Activated T-helper 1 cell treated with anti-CD3 and anti-CD28 coated beads, Interleukin-12 subunit alpha, Interleukin-12 subunit beta, Interleukin-2, Interleukin-4 antibody, amounts not matched to agents 30 ng/mL and 10 ng/mL and 1 ng/mL, durations not matched to agents 14 hours and 24 hours and 36 hours (primary cell): Measurements from ENCODE around the gene BMP6. TPM values are rescaled to one million over a fixed set of nuclear protein-coding genes. Genes with fewer than 3 reads are reported as not detected.

Experiments
- DNase-seq: peaks from one replicate; pipeline ENCODE4 v3.0.0; 2021; ENCODE audit warnings: low spot score
- H3K27ac Mint-ChIP-seq: one replicate; pipeline ENCODE4 v1.8.0; 2021; ENCODE audit warnings: mild to moderate bottlenecking, mixed read lengths
- H3K27me3 Mint-ChIP-seq: one replicate; pipeline ENCODE4 v1.8.0; 2022; ENCODE audit warnings: mild to moderate bottlenecking, moderate library complexity, mixed read lengths; ENCODE audit not compliant: insufficient read depth
- H3K36me3 Mint-ChIP-seq: one replicate; pipeline ENCODE4 v1.8.0; 2021; ENCODE audit warnings: low read depth, mixed read lengths
- H3K4me1 Mint-ChIP-seq: one replicate; pipeline ENCODE4 v1.8.0; 2021; ENCODE audit warnings: low read depth, mixed read lengths
- H3K4me3 Mint-ChIP-seq: one replicate; pipeline ENCODE4 v1.8.0; 2021; ENCODE audit warnings: mild to moderate bottlenecking, moderate library complexity, mixed read lengths
- H3K9me3 Mint-ChIP-seq: one replicate; pipeline ENCODE4 v1.8.0; 2021; ENCODE audit warnings: mixed read lengths
- intact Hi-C: fragments of 100-400 bp; cut with micrococcal nuclease; formaldehyde crosslinking; loops from one replicate; pipeline ENCODE4 v1.15.1; 2024
- total RNA-seq: library from RNA; stranded (reverse); gene quantifications from 2 replicates; pipeline ENCODE4 v1.2.3, GENCODE V29; 2022

BMP6 gene
- total RNA-seq, 1 donor from 2014 or later, result 0.86 TPM

DNA sequence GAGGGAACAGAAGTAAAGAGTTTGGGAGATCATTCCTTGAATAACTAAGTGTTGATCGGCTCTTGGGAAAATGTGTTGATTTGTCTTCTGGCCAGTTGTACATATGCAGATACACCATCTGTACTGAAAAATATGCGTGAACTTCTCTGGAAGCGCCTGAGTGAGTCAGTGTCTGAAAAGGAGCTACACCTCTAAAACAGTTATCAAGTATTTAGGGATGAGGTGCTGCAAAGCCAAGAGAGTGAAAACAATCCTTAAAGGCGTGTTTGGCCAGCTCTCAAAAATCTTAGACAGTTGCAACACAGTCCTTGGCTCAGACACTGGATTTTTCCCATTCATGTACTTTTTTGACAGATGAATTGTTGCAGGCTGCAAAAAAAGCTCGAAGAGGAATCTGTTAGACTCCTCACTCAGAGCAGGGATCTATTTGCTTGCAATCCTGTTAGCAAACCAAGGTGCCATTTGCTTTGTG is 61.3 kb downstream of the BMP6 start:
- Mint-ChIP-seq H3K36me3 (no peaks in the 10 kb centered on the region), H3K4me1 (no peaks in the 10 kb centered on the region), H3K9me3 (no peaks in the 10 kb centered on the region), H3K27me3 (no peaks in the 10 kb centered on the region), H3K4me3 (no peak overlapping the region), H3K27ac (no peak overlapping the region)
- no peak for DNase-seq
- intact Hi-C loops, result no loop called here

DNA sequence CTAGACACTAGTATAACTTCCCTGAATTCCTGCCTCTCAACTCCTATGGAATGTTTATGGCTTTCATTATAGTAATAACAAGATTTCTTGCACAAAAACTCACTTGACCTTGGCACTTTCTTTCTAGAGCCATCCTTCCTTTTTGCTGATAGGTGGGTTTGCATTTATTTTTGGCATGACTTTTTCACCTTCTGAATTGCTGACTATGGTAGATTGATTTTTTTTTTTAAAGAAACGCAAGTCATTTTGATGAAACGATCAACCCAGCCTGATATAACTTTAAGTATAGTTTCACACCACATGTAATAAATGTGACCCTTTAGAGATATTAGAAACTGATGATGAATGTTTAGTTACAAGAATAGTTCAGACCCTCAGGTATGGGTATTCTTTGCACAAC is 61.8 kb downstream of the BMP6 start:
- Mint-ChIP-seq H3K4me1 (no peaks in the 10 kb centered on the region), H3K36me3 (no peaks in the 10 kb centered on the region), H3K27me3 (peaks cover 2% of the 10 kb centered on the region), H3K4me3 (no peak overlapping the region), H3K9me3 (no peaks in the 10 kb centered on the region), H3K27ac (no peak overlapping the region)
- no peak for DNase-seq
- intact Hi-C loops, result no loop called here

DNA sequence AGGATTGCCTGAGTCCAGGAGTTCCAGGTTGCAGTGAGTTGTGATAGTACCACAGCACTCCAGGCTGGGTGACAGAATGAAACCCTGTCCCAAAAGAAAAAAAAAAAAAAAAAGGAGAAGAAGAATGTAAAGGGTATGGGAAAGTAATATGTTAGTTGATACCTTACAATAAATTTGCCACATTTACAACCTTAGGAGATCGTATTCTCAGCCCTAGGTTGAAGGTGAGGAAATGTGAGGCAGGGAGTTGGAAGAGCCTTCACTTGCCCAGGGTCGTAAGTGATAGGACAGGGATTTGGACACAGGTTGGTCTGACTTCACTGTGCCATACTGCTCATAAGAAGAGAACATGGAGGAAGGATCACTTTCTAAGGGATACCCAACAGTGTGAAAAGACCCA is 68.6 kb downstream of the BMP6 start:
- H3K9me3 Mint-ChIP-seq, result no peaks in the 10 kb centered on the region
- no peaks in the 10 kb centered on the region for H3K4me1 Mint-ChIP-seq
- H3K27me3 Mint-ChIP-seq, result peaks cover 6% of the 10 kb centered on the region
- no peak overlapping the region for H3K4me3 Mint-ChIP-seq
- no peak for DNase-seq
- no peak overlapping the region for H3K27ac Mint-ChIP-seq
- no peaks in the 10 kb centered on the region for H3K36me3 Mint-ChIP-seq
- intact Hi-C loops, result no loop called here

DNA sequence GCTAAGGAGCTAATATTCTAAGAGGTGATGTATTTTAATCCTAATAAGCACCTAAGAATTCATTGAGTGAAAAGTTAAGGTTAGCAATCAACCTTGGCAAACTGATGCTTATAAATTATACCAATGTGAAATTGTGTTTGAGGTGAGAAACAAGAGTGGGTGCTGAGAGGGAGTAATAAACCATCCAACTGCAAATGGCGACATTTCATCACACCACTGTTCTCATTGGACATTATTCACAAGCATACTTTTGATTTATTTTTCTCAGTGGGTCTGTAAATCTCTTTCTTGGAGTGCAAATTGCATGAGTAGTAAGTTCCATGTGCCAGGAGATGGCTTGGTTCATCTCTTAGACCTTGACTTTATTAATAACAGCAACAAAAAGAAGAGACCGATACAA is 71.5 kb downstream of the BMP6 start:
- no peaks in the 10 kb centered on the region for H3K36me3 Mint-ChIP-seq
- no peaks in the 10 kb centered on the region for H3K9me3 Mint-ChIP-seq
- H3K27me3 Mint-ChIP-seq, result peaks cover 4% of the 10 kb centered on the region
- intact Hi-C loops, result no loop called here
- no peaks in the 10 kb centered on the region for H3K4me1 Mint-ChIP-seq
- no peak for DNase-seq
- no peak overlapping the region for H3K27ac Mint-ChIP-seq
- H3K4me3 Mint-ChIP-seq, result no peak overlapping the region

DNA sequence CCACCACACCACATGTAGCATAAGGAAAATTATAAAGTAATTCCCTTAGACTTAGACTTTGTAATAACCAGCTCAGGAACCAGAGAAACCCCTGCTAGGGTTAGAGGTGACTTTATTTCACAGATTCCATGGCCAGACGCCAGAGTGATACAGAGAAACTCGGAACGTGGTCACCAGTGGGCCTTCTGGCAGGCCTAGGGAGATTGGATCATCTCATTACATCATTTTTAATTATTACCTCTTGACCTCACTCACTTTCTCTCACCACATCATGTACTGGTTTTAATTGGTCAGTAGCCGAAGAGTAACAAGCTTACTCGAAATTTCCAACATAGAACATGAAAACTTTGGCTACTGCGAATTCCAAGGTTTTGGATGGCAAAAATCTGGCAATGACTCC is 72.9 kb downstream of the BMP6 start:
- Mint-ChIP-seq H3K4me1 (no peaks in the 10 kb centered on the region), H3K4me3 (no peak overlapping the region), H3K27me3 (peaks cover 3% of the 10 kb centered on the region), H3K27ac (no peak overlapping the region), H3K9me3 (no peaks in the 10 kb centered on the region), H3K36me3 (no peaks in the 10 kb centered on the region)
- intact Hi-C loops, result no loop called here
- DNase-seq, result no peak

- Mint-ChIP-seq H3K27me3 (peaks cover 7% of the 10 kb centered on the region), H3K9me3 (no peaks in the 10 kb centered on the region), H3K4me3 (no peak overlapping the region), H3K4me1 (no peaks in the 10 kb centered on the region), H3K27ac (no peak overlapping the region), H3K36me3 (no peaks in the 10 kb centered on the region)
- intact Hi-C loops, result no loop called here
- no peak for DNase-seq
Observed at GRCh38 chr6:7802662-7803061, 76.8 kb downstream of the BMP6 start.

GRCh38 chr6:7803214-7803613 is 77.3 kb downstream of the BMP6 start:
- Mint-ChIP-seq H3K27me3 (peaks cover 7% of the 10 kb centered on the region), H3K4me1 (no peaks in the 10 kb centered on the region), H3K4me3 (no peak overlapping the region), H3K27ac (no peak overlapping the region), H3K36me3 (no peaks in the 10 kb centered on the region), H3K9me3 (no peaks in the 10 kb centered on the region)
- intact Hi-C loops, result no loop called here
- no peak for DNase-seq

GRCh38 chr6:7805078-7805849 is 79.4 kb downstream of the BMP6 start:
- Mint-ChIP-seq H3K27me3 (peaks cover 7% of the 10 kb centered on the region), H3K36me3 (no peaks in the 10 kb centered on the region), H3K4me3 (no peak overlapping the region), H3K27ac (no peak overlapping the region), H3K9me3 (no peaks in the 10 kb centered on the region), H3K4me1 (no peaks in the 10 kb centered on the region)
- intact Hi-C loops, result no loop called here
- no peak for DNase-seq

DNA sequence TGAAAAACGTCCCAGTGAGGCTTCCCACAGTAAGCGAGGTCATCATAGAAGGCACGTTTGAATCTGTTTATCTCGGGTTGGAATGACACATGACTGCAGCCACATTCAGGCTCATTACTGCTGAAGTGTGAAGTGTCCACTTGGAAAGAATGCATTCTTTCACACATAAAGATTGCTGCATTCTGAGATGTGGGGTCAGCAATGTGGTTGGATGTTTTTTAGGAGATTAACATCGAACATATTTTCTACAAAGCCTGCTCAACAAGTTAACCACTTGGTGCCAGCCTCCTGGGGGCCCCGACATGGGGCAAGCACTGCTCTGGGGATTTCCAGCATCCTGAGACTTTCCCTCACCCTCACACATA is 79.9 kb downstream of the BMP6 start:
- no peaks in the 10 kb centered on the region for H3K4me1 Mint-ChIP-seq
- no peaks in the 10 kb centered on the region for H3K9me3 Mint-ChIP-seq
- no peak for DNase-seq
- H3K36me3 Mint-ChIP-seq, result no peaks in the 10 kb centered on the region
- no peak overlapping the region for H3K4me3 Mint-ChIP-seq
- H3K27ac Mint-ChIP-seq, result no peak overlapping the region
- H3K27me3 Mint-ChIP-seq, result peaks cover 7% of the 10 kb centered on the region
- intact Hi-C loops, result no loop called here

GRCh38 chr6:7806711-7807110 is 80.8 kb downstream of the BMP6 start:
- Mint-ChIP-seq H3K36me3 (no peaks in the 10 kb centered on the region), H3K9me3 (no peaks in the 10 kb centered on the region), H3K4me1 (no peaks in the 10 kb centered on the region), H3K27ac (no peak overlapping the region), H3K4me3 (no peak overlapping the region), H3K27me3 (peaks cover 7% of the 10 kb centered on the region)
- no peak for DNase-seq
- intact Hi-C loops, result no loop called here

GRCh38 chr6:7809346-7809745 is 83.4 kb downstream of the BMP6 start:
- intact Hi-C loops, result no loop called here
- Mint-ChIP-seq H3K4me3 (no peak overlapping the region), H3K4me1 (no peaks in the 10 kb centered on the region), H3K27ac (no peak overlapping the region), H3K9me3 (no peaks in the 10 kb centered on the region), H3K36me3 (no peaks in the 10 kb centered on the region), H3K27me3 (peaks cover 7% of the 10 kb centered on the region)
- DNase-seq, result no peak

DNA sequence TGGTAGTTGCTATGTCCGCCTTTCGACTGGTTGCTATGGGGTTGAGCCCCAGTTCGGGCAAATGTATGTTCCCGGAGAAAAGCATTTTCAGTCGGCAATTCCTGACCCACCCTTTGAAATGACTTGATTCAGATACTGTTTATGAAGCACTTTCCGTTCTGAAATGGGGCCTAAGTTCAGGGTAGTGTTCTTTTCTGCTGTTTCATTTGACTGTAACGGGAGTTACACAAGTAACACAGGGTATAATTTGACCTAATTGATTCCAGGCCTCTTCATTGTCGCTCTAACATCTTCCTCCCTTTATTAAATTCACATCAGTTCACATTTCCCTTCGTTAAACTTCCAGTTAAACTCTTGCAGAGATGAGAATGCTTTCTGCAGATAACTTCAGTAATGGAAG is 85.5 kb downstream of the BMP6 start:
- Mint-ChIP-seq H3K27ac (no peak overlapping the region), H3K36me3 (no peaks in the 10 kb centered on the region)

GRCh38 chr6:7812623-7813022 is 86.7 kb downstream of the BMP6 start:
- H3K27me3 Mint-ChIP-seq, result no peaks in the 10 kb centered on the region
- no peak for DNase-seq
- no peaks in the 10 kb centered on the region for H3K4me1 Mint-ChIP-seq
- H3K9me3 Mint-ChIP-seq, result no peaks in the 10 kb centered on the region
- no peaks in the 10 kb centered on the region for H3K36me3 Mint-ChIP-seq
- intact Hi-C loops, result no loop called here
- no peak overlapping the region for H3K4me3 Mint-ChIP-seq
- H3K27ac Mint-ChIP-seq, result no peak overlapping the region

More for the DNA sequence above, 85.5 kb downstream of the BMP6 start:
- Mint-ChIP-seq H3K9me3 (no peaks in the 10 kb centered on the region), H3K4me3 (no peak overlapping the region), H3K4me1 (no peaks in the 10 kb centered on the region), H3K27me3 (no peaks in the 10 kb centered on the region)
- intact Hi-C loops, result no loop called here
- no peak for DNase-seq

- H3K27ac Mint-ChIP-seq, result no peak overlapping the region
- intact Hi-C loops, result no loop called here
- no peak for DNase-seq
- H3K4me1 Mint-ChIP-seq, result no peaks in the 10 kb centered on the region
- H3K9me3 Mint-ChIP-seq, result no peaks in the 10 kb centered on the region
- no peak overlapping the region for H3K4me3 Mint-ChIP-seq
- no peaks in the 10 kb centered on the region for H3K36me3 Mint-ChIP-seq
- no peaks in the 10 kb centered on the region for H3K27me3 Mint-ChIP-seq
Observed at GRCh38 chr6:7813193-7813592, 87.3 kb downstream of the BMP6 start.
